Gastrocnemius medialis (tissue), 4 donors: ENCODE measurements around the gene CD274. TPM values are rescaled to one million over a fixed set of nuclear protein-coding genes. Genes with fewer than 3 reads are reported as not detected.
"Not testable (repeated sequence)": the region's sequence is repeated elsewhere in the genome, so short reads cannot be mapped to it uniquely, and the experiment has no call there.

ENCODE experiments used
- ATAC-seq, 2 donors: fragments of 150-250 bp; one replicate each; pipeline ENCODE4 v1.9.1; 2016
- DNase-seq, 2 donors: peaks; one replicate each; pipeline ENCODE4 v3.0.0-alpha.2; 2019
- H3K27ac ChIP-seq, 4 donors: fragments of 200-600 bp; sonication (generic); 1 replicate in 1 of 4; 2 replicates in 3 of 4; pipeline ENCODE4 v1.5.1; 2016 to 2018; ENCODE audit warnings: mild to moderate bottlenecking in 2 of 4, moderate library complexity in 1 of 4
- H3K27me3 ChIP-seq, 3 donors: fragments of 200-600 bp; sonication (generic) in 2 of 3; 1 replicate in 1 of 3; 2 replicates in 2 of 3; pipeline versions ENCODE4 v1.5.1 to v1.6.0; 2016 to 2019; ENCODE audit warnings: mild to moderate bottlenecking in 1 of 3, moderate library complexity in 1 of 3
- H3K36me3 ChIP-seq, 2 donors: fragments of 200-600 bp; sonication (generic) in 1 of 2; one replicate each; pipeline ENCODE4 v1.5.1; 2017 to 2018
- H3K4me1 ChIP-seq, 2 donors: fragments of 200-600 bp; sonication (generic) in 1 of 2; one replicate each; pipeline ENCODE4 v1.5.1; 2016 to 2017; ENCODE audit warnings: mild to moderate bottlenecking in 2 of 2
- H3K4me3 ChIP-seq, 4 donors: fragments of 200-600 bp; sonication (generic) in 3 of 4; 1 replicate in 1 of 4; 2 replicates in 3 of 4; pipeline ENCODE4 v1.5.1; 2016 to 2019; ENCODE audit warnings: mild to moderate bottlenecking in 2 of 4
- H3K9me3 ChIP-seq, 3 donors: fragments of 200-600 bp; sonication (generic) in 2 of 3; 1 replicate in 1 of 3; 2 replicates in 2 of 3; pipeline ENCODE4 v1.5.1; 2016 to 2019
- CTCF ChIP-seq, 5 experiments: fragments of 450-650 bp in 3 of 5; fragments of 200-600 bp in 2 of 5; sonication (generic) in 2 of 5; IDR thresholded peaks in 4 of 5; conservative IDR thresholded peaks in 1 of 5; 1 replicate in 4 of 5; 2 replicates in 1 of 5; pipeline ENCODE4 v1.5.1; 2016 to 2019; ENCODE audit warnings: antibody characterized with exemption in 5 of 5, mild to moderate bottlenecking in 3 of 5, moderate library complexity in 3 of 5
- POLR2A ChIP-seq, 2 donors: fragments of 450-650 bp; IDR thresholded peaks; one replicate each; pipeline ENCODE4 v1.6.1; 2017; ENCODE audit warnings: antibody characterized with exemption in 2 of 2, mild to moderate bottlenecking in 2 of 2, moderate library complexity in 2 of 2
- in situ Hi-C, 4 donors: fragments of 200-750 bp; cut with MboI; loops; one replicate each; pipeline versions ENCODE4 v1.15.0 to v1.8.0; 2017; ENCODE audit warnings: low sequenced_read_pairs in 4 of 4
- intact Hi-C: fragments of 100-400 bp; cut with DNase I; formaldehyde crosslinking; loops from one replicate; pipeline ENCODE4 v1.15.1; 2023; ENCODE audit warnings: low total_unique reads
- total RNA-seq, 4 donors: library from RNA; depleted of rRNA; stranded (reverse); fragments of >200 nt; gene quantifications; one replicate each; pipeline versions ENCODE4 v1.1.0 to v1.2.3, GENCODE V29; 2016

CD274 gene
- total RNA-seq, 4 donors from 2014 or later, result 0.61 to 7.2 (median 1.6) TPM

GRCh38 chr9:5466005-5466404 is 15.7 kb downstream of the CD274 start:
- H3K4me1 ChIP-seq, result no peaks in the 10 kb centered on the region
- H3K9me3 ChIP-seq, result no peaks in the 10 kb centered on the region
- in situ Hi-C loops, result no loop called here
- peaks cover 0 to 13% of the 10 kb centered on the region in 2 donors for H3K36me3 ChIP-seq
- ATAC-seq (no peak), DNase-seq (no peak)
- no peaks in the 10 kb centered on the region for H3K27me3 ChIP-seq
- TF ChIP-seq CTCF (IDR thresholded peaks at IDR 0.05 in 4 of 5, conservative IDR thresholded peaks at IDR 0.05 in 1 of 5) (no peak), POLR2A (IDR thresholded peaks at IDR 0.05) (no peak)
- H3K27ac ChIP-seq, result no peak overlapping the region
- H3K4me3 ChIP-seq, result no peak overlapping the region
- intact Hi-C loops, result no loop called here

GRCh38 chr9:5466766-5467165 is 16.4 kb downstream of the CD274 start:
- no peak for TF ChIP-seq POLR2A (IDR thresholded peaks at IDR 0.05)
- no peak overlapping the region for H3K27ac ChIP-seq
- ATAC-seq (no peak), DNase-seq (no peak)
- H3K4me3 ChIP-seq, result no peak overlapping the region
- in situ Hi-C loops (no loop called here), intact Hi-C loops (no loop called here)
- no peaks in the 10 kb centered on the region for H3K4me1 ChIP-seq
- no peaks in the 10 kb centered on the region for H3K27me3 ChIP-seq
- H3K9me3 ChIP-seq, result no peaks in the 10 kb centered on the region
- H3K36me3 ChIP-seq, result peaks cover 0 to 13% of the 10 kb centered on the region in 2 donors

- ATAC-seq, result no peak
- Histone ChIP-seq H3K27ac (no peak overlapping the region), H3K36me3 (peaks cover 0 to 6% of the 10 kb centered on the region in 2 donors), H3K4me1 (no peaks in the 10 kb centered on the region), H3K27me3 (no peaks in the 10 kb centered on the region), H3K9me3 (no peaks in the 10 kb centered on the region), H3K4me3 (no peak overlapping the region)
- in situ Hi-C loops (no loop called here), intact Hi-C loops (no loop called here)
- DNase-seq, result no peak
- no peak for TF ChIP-seq CTCF (IDR thresholded peaks at IDR 0.05 in 4 of 5, conservative IDR thresholded peaks at IDR 0.05 in 1 of 5)
- no peak for TF ChIP-seq POLR2A (IDR thresholded peaks at IDR 0.05)
These were observed 18.5 kb downstream of the CD274 start for GRCh38 chr9:5468850-5469249.

GRCh38 chr9:5470122-5470521 is 19.8 kb downstream of the CD274 start:
- in situ Hi-C loops (no loop called here), intact Hi-C loops (no loop called here)
- Histone ChIP-seq H3K9me3 (no peaks in the 10 kb centered on the region), H3K4me1 (no peaks in the 10 kb centered on the region), H3K4me3 (no peak overlapping the region), H3K27me3 (no peaks in the 10 kb centered on the region), H3K36me3 (peaks cover 0 to 6% of the 10 kb centered on the region in 2 donors), H3K27ac (no peak overlapping the region)
- DNase-seq (no peak), ATAC-seq (no peak)
- TF ChIP-seq CTCF (IDR thresholded peaks at IDR 0.05 in 4 of 5, conservative IDR thresholded peaks at IDR 0.05 in 1 of 5), result no peak
- no peak for TF ChIP-seq POLR2A (IDR thresholded peaks at IDR 0.05)

- ATAC-seq (no peak), DNase-seq (no peak)
- Histone ChIP-seq H3K36me3 (peaks cover 0 to 6% of the 10 kb centered on the region in 2 donors), H3K27me3 (no peaks in the 10 kb centered on the region), H3K4me1 (no peaks in the 10 kb centered on the region), H3K27ac (no peak overlapping the region), H3K4me3 (no peak overlapping the region), H3K9me3 (no peaks in the 10 kb centered on the region)
- in situ Hi-C loops (no loop called here), intact Hi-C loops (no loop called here)
- TF ChIP-seq POLR2A (IDR thresholded peaks at IDR 0.05) (no peak), CTCF (IDR thresholded peaks at IDR 0.05 in 4 of 5, conservative IDR thresholded peaks at IDR 0.05 in 1 of 5) (no peak)
These were observed 20.5 kb downstream of the CD274 start for GRCh38 chr9:5470816-5471215.

GRCh38 chr9:5475611-5476010 is 25.3 kb downstream of the CD274 start:
- H3K4me1 ChIP-seq, H3K27ac ChIP-seq, H3K4me3 ChIP-seq, H3K27me3 ChIP-seq, intact Hi-C loops, in situ Hi-C loops, H3K36me3 ChIP-seq, H3K9me3 ChIP-seq, ATAC-seq, DNase-seq: not testable (repeated sequence)
